ENCODE measurements around the gene RBMS3. TPM values are rescaled to one million over a fixed set of nuclear protein-coding genes. Genes with fewer than 3 reads are reported as not detected.

RBMS3 gene
- total RNA-seq, 3 donors from 2014 or later = 48.4 to 117 (median 103) TPM

DNA sequence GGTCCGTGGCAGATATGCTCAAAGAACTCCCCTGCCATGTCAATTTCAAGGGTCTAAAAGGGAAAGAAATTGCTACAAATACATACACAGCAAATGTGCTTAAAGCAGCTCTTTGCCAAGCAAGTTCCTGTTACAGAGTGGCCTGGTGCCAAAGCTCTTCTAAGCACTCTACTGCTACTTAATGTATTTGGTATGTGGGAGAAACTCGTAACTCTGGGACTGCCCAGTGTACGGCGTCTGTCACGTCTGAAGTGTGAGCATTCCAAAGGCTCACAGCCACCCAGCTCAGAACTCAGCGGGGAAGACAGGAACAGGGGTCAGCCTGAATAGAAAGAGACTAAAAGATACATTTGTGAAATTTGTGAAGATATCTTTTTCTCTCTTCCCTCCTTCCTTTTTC, 54.6 kb downstream of the RBMS3 start:
- Histone ChIP-seq H3K4me3 (peak overlapping the region; percentile 11 to 58 (median 24)), H3K9me3 (no peaks in the 10 kb centered on the region), H3K36me3 (no peaks in the 10 kb centered on the region), H3K27me3 (no peaks in the 10 kb centered on the region), H3K27ac (peak overlapping the region; percentile 77 to 84), H3K4me1 (peaks cover 0 to 6% of the 10 kb centered on the region in 2 donors)
- DNase-seq (ENCODE audit: low spot score in 2 of 2) = peak; percentile 50 to 64
- intact Hi-C loops (cut with DNase I; ENCODE audit: low total_unique reads) = no loop called here
- TF ChIP-seq POLR2A (IDR thresholded peaks at IDR 0.05) (no peak), POLR2AphosphoS5 (IDR thresholded peaks at IDR 0.05) (peak in 1 of 3 donors; percentile 21)
- TF ChIP-seq, protein P1, sequence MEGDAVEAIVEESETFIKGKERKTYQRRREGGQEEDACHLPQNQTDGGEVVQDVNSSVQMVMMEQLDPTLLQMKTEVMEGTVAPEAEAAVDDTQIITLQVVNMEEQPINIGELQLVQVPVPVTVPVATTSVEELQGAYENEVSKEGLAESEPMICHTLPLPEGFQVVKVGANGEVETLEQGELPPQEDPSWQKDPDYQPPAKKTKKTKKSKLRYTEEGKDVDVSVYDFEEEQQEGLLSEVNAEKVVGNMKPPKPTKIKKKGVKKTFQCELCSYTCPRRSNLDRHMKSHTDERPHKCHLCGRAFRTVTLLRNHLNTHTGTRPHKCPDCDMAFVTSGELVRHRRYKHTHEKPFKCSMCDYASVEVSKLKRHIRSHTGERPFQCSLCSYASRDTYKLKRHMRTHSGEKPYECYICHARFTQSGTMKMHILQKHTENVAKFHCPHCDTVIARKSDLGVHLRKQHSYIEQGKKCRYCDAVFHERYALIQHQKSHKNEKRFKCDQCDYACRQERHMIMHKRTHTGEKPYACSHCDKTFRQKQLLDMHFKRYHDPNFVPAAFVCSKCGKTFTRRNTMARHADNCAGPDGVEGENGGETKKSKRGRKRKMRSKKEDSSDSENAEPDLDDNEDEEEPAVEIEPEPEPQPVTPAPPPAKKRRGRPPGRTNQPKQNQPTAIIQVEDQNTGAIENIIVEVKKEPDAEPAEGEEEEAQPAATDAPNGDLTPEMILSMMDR (IDR thresholded peaks at IDR 0.05) = no peak

DNA sequence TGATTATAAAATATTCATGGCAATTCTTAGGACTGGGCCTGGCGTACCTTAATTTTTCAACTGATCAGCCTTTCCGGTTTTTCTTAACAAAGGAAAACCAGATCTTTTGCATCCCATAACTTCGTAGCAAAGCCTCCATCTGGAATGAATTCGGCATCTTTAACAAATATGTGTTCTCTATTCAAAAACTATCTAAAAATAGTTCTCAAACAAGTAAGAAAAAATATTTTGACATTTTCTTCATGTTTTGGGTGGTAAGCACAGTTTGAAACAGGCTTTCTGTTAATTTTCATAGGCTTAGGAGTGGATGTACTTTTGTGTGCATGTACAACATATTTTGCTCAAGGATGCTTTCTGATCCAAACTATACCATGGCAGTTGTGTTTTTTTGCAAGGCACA, 55.1 kb downstream of the RBMS3 start:
- Histone ChIP-seq H3K4me1 (peaks cover 0 to 6% of the 10 kb centered on the region in 2 donors), H3K9me3 (no peaks in the 10 kb centered on the region), H3K27ac (peak overlapping the region; percentile 77 to 84), H3K36me3 (no peaks in the 10 kb centered on the region), H3K27me3 (no peaks in the 10 kb centered on the region), H3K4me3 (peak overlapping the region; percentile 11 to 58 (median 24))
- DNase-seq (ENCODE audit: low spot score in 2 of 2) = no peak
- intact Hi-C loops (cut with DNase I; ENCODE audit: low total_unique reads) = no loop called here
- TF ChIP-seq POLR2A (IDR thresholded peaks at IDR 0.05) (no peak), POLR2AphosphoS5 (IDR thresholded peaks at IDR 0.05) (no peak)
- TF ChIP-seq, protein P1 (IDR thresholded peaks at IDR 0.05) = no peak

DNA sequence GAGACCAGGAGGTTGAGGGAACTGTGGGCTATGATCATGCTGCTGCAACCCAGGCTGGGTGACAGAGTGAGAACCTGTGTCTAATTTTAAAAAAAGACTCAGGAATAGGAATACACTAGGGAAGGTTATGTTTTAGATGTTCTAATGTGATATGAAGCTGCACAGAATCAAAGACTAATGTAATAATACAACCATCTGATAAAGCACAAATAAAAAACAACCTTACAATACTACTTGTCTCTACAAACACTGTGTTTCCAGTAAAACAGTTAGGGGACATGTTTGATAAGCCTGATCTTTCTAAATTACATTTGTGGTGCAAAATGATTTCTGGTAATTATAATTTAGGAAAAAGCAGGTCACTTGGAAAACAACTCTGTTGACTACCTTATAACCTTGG, 56.7 kb downstream of the RBMS3 start:
- Histone ChIP-seq H3K4me3 (no peak overlapping the region), H3K27ac (peak overlapping the region in 1 of 2 donors; percentile 13), H3K36me3 (no peaks in the 10 kb centered on the region), H3K4me1 (peaks cover 0 to 6% of the 10 kb centered on the region in 2 donors), H3K9me3 (no peaks in the 10 kb centered on the region), H3K27me3 (no peaks in the 10 kb centered on the region)
- no peak for TF ChIP-seq POLR2A (IDR thresholded peaks at IDR 0.05)
- DNase-seq (ENCODE audit: low spot score in 2 of 2) = no peak
- intact Hi-C loops (cut with DNase I; ENCODE audit: low total_unique reads) = no loop called here

DNA sequence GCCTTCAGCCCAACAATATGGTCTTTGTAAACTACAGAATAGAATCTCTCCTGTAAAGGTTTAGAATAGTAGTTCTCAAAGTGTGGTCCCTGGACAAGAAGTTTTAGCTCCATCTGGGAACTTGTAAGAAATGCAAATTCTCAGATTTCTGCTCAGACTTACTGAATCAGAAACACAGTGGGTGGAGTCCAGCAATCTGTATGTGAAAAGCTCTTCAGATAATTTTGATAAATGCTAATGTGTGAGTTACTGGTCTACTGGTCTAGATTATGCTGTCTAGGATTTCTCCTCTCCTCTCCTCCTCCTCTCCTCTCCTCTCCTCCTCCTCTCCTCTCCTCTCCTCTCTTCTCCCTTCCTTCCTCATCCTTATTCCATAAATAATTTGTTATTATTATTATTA, 57.5 kb downstream of the RBMS3 start:
- no peak for DNase-seq (ENCODE audit: low spot score in 2 of 2)
- Histone ChIP-seq H3K27ac (no peak overlapping the region), H3K27me3 (no peaks in the 10 kb centered on the region), H3K9me3 (no peaks in the 10 kb centered on the region), H3K36me3 (no peaks in the 10 kb centered on the region), H3K4me1 (peaks cover 0 to 6% of the 10 kb centered on the region in 2 donors), H3K4me3 (no peak overlapping the region)
- TF ChIP-seq, protein P1 (IDR thresholded peaks at IDR 0.05) = no peak
- TF ChIP-seq POLR2A (IDR thresholded peaks at IDR 0.05) (no peak), POLR2AphosphoS5 (IDR thresholded peaks at IDR 0.05) (no peak)
- intact Hi-C loops (cut with DNase I; ENCODE audit: low total_unique reads) = no loop called here

DNA sequence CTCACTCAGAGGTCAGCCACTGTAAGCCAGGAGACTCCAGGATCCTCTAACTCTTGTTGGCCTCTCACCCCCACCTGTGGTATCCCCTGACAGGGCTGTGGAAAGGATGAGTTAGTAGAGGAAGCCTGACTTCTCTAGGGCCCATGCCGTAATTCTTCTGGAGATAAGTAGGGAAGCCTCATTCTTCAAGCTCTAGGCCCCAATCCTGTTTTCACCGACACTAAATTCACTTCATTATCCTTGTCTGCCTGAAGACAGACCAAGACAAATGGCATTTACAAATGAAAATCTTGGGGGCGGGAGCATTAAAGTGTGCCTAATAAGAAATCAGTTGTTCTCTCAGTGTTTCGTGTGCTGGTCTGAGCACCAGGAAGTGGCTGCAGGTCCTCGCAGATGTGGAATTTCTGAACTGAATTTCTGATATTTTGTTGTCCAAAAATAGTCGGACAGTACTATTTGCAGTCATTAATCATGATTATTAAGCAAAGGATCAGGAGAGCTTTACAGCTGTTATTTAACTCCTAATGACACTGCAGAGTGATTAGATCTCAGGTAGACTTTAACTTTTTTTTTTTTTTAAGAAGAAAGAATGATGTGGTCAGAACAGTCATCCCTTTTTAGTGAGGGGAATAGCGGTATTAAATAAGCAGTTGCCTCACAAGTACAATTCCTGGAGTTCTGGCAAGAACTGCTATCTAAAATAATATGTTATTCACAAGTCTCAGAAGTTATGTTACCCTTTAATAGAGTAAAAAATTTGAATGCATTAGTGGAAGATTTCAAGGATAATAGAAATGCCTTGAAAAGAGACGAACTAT, 58.4 kb downstream of the RBMS3 start:
- intact Hi-C loops (cut with DNase I; ENCODE audit: low total_unique reads) = no loop called here
- TF ChIP-seq POLR2AphosphoS5 (IDR thresholded peaks at IDR 0.05) (no peak), POLR2A (IDR thresholded peaks at IDR 0.05) (no peak)
- TF ChIP-seq, protein P1 (IDR thresholded peaks at IDR 0.05) = no peak
- H3K4me1 ChIP-seq = peaks cover 0 to 6% of the 10 kb centered on the region in 2 donors
- no peak for DNase-seq (ENCODE audit: low spot score in 2 of 2)
- no peaks in the 10 kb centered on the region for H3K9me3 ChIP-seq
- no peaks in the 10 kb centered on the region for H3K36me3 ChIP-seq
- H3K27me3 ChIP-seq = no peaks in the 10 kb centered on the region
- no peak overlapping the region for H3K4me3 ChIP-seq
- peak overlapping the region in 1 of 2 donors; percentile 61 for H3K27ac ChIP-seq
